Right lobe of liver (tissue), 6 donors: ENCODE measurements around the gene GLIS1. TPM values are rescaled to one million over a fixed set of nuclear protein-coding genes. Genes with fewer than 3 reads are reported as not detected.

Experiments used
- ATAC-seq, 4 donors: fragments of 200-7000 bp; cut with Tn5 transposase; one replicate each; pipeline ENCODE4 v1.9.1; 2020; ENCODE audit warnings: mild to moderate bottlenecking in 4 of 4, moderate library complexity in 4 of 4
- DNase-seq, 3 donors: peaks; one replicate each; pipeline ENCODE4 v3.0.0-alpha.2; 2020
- H3K27ac ChIP-seq, 3 donors: fragments of 200-600 bp; one replicate each; pipeline ENCODE4 v1.8.0; 2022
- H3K27me3 ChIP-seq, 2 donors: fragments of 200-600 bp; one replicate each; pipeline ENCODE4 v1.8.0; 2022
- H3K36me3 ChIP-seq, 4 donors: fragments of 200-600 bp; sonication (generic) in 1 of 4; one replicate each; pipeline versions ENCODE4 v1.5.1 to v1.8.0; 2017 to 2022; ENCODE audit warnings: control low read depth in 1 of 4
- H3K4me1 ChIP-seq, 4 donors: fragments of 200-600 bp; sonication (generic) in 1 of 4; one replicate each; pipeline versions ENCODE4 v1.5.1 to v1.8.0; 2017 to 2022; ENCODE audit warnings: control low read depth in 1 of 4
- H3K4me3 ChIP-seq, 3 donors: fragments of 200-600 bp; one replicate each; pipeline ENCODE4 v1.8.0; 2022
- H3K9me3 ChIP-seq, 4 donors: fragments of 200-600 bp; sonication (generic) in 1 of 4; one replicate each; pipeline versions ENCODE4 v1.5.1 to v1.8.0; 2017 to 2022; ENCODE audit warnings: control low read depth in 1 of 4
- POLR2A ChIP-seq: fragments of 450-650 bp; IDR thresholded peaks from one replicate; pipeline ENCODE4 v1.6.1; 2017; ENCODE audit warnings: antibody characterized with exemption, mild to moderate bottlenecking
- WGBS: methylation state at CpG from one replicate; pipeline ENCODE4 v1.1.6; 2018; ENCODE audit warnings: low coverage, low lambda C conversion rate; ENCODE audit not compliant: insufficient coverage; ENCODE audit errors: missing lambda C conversion rate; 5-methylcytosine and 5-hydroxymethylcytosine counted together
- intact Hi-C, 2 donors: fragments of 100-400 bp; cut with DNase I; formaldehyde crosslinking; loops; one replicate each; pipeline versions ENCODE4 v1.11.2 to v1.14.1; 2022
- total RNA-seq, 6 experiments: library from RNA; depleted of rRNA in 2 of 6; stranded (reverse); fragments of >200 nt in 2 of 6; fragmentation: NEBNext Ultra II Directional in 3 of 6; extraction: Animal tissue kit (Norgen Biotek cat#: 25700) in 3 of 6; gene quantifications; one replicate each; pipeline versions ENCODE4 v1.1.0 to v1.2.4, GENCODE V29; 2016 to 2023
- TF ChIP-seq, protein P1 (sequence below), 4 donors: fragments of 200-600 bp in 3 of 4; fragments of 450-650 bp in 1 of 4; IDR thresholded peaks; one replicate each; pipeline versions ENCODE4 v1.5.1 to v1.8.0; 2016 to 2022; ENCODE audit warnings: antibody characterized with exemption in 4 of 4, mild to moderate bottlenecking in 2 of 4
- donor health status: DM: no; HTN: yes; CAD: no.
- donor health status: DM: no; HTN: no; CAD: no.
- donor health status: DM: no; HTN: no; CAD: no.
- donor health status: DM: no; HTN: yes; CAD: no.
- donor health status: DM: no; HTN: yes; CAD: no.

Gene GLIS1
- total RNA-seq, 6 experiments from 2014 or later: not detected

GRCh38 chr1:53755874-53756273 lies 16.9 kb upstream of the GLIS1 start:
- no peak for TF ChIP-seq POLR2A
- TF ChIP-seq, protein P1, sequence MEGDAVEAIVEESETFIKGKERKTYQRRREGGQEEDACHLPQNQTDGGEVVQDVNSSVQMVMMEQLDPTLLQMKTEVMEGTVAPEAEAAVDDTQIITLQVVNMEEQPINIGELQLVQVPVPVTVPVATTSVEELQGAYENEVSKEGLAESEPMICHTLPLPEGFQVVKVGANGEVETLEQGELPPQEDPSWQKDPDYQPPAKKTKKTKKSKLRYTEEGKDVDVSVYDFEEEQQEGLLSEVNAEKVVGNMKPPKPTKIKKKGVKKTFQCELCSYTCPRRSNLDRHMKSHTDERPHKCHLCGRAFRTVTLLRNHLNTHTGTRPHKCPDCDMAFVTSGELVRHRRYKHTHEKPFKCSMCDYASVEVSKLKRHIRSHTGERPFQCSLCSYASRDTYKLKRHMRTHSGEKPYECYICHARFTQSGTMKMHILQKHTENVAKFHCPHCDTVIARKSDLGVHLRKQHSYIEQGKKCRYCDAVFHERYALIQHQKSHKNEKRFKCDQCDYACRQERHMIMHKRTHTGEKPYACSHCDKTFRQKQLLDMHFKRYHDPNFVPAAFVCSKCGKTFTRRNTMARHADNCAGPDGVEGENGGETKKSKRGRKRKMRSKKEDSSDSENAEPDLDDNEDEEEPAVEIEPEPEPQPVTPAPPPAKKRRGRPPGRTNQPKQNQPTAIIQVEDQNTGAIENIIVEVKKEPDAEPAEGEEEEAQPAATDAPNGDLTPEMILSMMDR (IDR thresholded peaks at IDR 0.05): no peak
- WGBS: 100% methylated on average over 1 of the region's 5 CpGs
- Histone ChIP-seq H3K4me1 (no peaks in the 10 kb centered on the region), H3K27me3 (no peaks in the 10 kb centered on the region), H3K27ac (no peak overlapping the region), H3K9me3 (no peaks in the 10 kb centered on the region), H3K36me3 (no peaks in the 10 kb centered on the region), H3K4me3 (no peak overlapping the region)
- intact Hi-C loops: loop anchor here in 1 of 2 donors (10.0 kb wide), 1 partner anchor 271 kb away; no protein-coding TSS in a partner anchor
- no peak for DNase-seq
- ATAC-seq: no peak

DNA sequence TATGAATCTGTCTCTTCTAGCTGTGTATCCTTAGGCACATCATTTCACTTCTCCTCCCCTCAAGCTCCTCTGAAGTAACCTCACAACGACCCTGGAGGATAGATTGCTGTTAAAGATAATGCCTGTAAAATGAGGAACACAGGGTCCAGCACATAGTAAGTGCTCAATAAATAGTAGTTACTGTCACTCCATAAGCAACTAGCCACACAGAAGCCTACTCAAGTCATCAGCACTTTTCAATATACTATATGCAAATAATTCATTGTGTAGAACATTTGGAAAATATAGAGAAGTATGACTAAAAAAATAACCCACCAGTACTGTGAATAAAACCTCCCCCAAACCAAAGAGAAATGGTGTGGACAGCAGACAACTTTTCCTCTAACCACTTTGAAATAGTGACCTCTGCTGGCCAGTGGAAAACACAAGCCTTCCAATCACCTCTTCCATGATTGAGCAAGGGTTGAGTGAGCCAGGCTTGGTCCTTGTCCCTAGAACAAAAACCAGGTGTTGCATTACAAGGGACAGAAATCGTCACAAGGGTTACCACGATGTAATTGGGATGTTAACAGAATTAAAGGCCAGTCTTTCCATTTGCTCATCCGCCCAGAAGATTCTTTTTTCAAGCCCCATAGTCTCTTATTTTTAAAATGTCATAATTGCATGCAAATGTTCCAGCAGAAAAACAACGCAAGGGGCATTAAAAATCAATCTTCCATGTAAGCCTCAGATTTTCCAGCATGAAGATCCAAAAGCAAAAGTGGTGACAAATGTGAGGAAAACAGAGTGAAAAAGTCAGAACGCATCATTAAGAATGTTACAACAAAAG lies 15.7 kb upstream of the GLIS1 start:
- no peak for TF ChIP-seq POLR2A
- TF ChIP-seq, protein P1 (IDR thresholded peaks at IDR 0.05): peak; percentile 59 to 78 (median 70)
- intact Hi-C loops: loop anchor here (5.0 to 10.0 kb wide), 2 partner anchors 267 to 270 kb away; no protein-coding TSS in a partner anchor
- H3K4me3 ChIP-seq: no peak overlapping the region
- WGBS: 46% methylated on average over 6 of the region's 6 CpGs
- DNase-seq (peak in 1 of 3 donors; percentile 56), ATAC-seq (peak; percentile 76 to 91 (median 82))
- H3K36me3 ChIP-seq: no peaks in the 10 kb centered on the region
- no peak overlapping the region for H3K27ac ChIP-seq
- H3K27me3 ChIP-seq: no peaks in the 10 kb centered on the region
- H3K9me3 ChIP-seq: no peaks in the 10 kb centered on the region
- no peaks in the 10 kb centered on the region for H3K4me1 ChIP-seq

GRCh38 chr1:53752281-53752680 lies 13.3 kb upstream of the GLIS1 start:
- 78% methylated on average over 4 of the region's 6 CpGs for WGBS
- TF ChIP-seq, protein P1 (IDR thresholded peaks at IDR 0.05): no peak
- no peak for TF ChIP-seq POLR2A
- DNase-seq: no peak
- Histone ChIP-seq H3K27ac (no peak overlapping the region), H3K36me3 (no peaks in the 10 kb centered on the region), H3K4me1 (no peaks in the 10 kb centered on the region), H3K27me3 (no peaks in the 10 kb centered on the region), H3K9me3 (no peaks in the 10 kb centered on the region), H3K4me3 (no peak overlapping the region)
- no peak for ATAC-seq
- intact Hi-C loops: loop anchor here (5.0 to 10.0 kb wide), 2 partner anchors 265 to 267 kb away; no protein-coding TSS in a partner anchor

DNA sequence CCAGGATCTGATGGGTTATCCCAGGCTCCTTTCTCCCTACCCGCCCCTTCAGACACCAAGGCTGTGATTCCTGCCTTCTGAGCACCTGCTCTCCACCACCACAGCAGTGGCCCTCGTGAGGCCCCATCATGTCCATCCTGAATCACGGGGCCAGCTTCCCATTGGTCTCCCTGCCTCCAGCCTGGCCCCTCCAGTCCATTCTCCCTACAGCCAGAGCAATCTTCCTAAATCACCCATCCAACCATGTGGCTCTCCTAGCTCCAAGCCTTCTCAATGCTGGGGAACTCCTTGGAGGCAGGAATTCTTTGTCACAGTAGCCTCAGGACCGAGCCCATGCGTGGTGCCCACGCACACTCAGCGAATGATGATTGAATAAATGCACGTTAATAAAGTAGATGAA lies 8.9 kb upstream of the GLIS1 start:
- DNase-seq (no peak), ATAC-seq (no peak)
- no peaks in the 10 kb centered on the region for H3K27me3 ChIP-seq
- no peaks in the 10 kb centered on the region for H3K9me3 ChIP-seq
- no peaks in the 10 kb centered on the region for H3K4me1 ChIP-seq
- no peaks in the 10 kb centered on the region for H3K36me3 ChIP-seq
- H3K4me3 ChIP-seq: no peak overlapping the region
- H3K27ac ChIP-seq: no peak overlapping the region
- 79% methylated on average over 7 of the region's 8 CpGs for WGBS
- intact Hi-C loops: no loop called here
- no peak for TF ChIP-seq POLR2A
- TF ChIP-seq, protein P1 (IDR thresholded peaks at IDR 0.05): no peak
